Liver (tissue), 9 donors: ENCODE results near the gene MSI2. TPM values are rescaled to one million over a fixed set of nuclear protein-coding genes. Genes with fewer than 3 reads are reported as not detected.

Experiments
- DNase-seq: peaks from one replicate; pipeline ENCODE4 v3.0.0-alpha.2; 2017; ENCODE audit warnings: low spot score
- H3K27ac ChIP-seq, 2 donors: one replicate each; pipeline ENCODE4 v1.7.0; 2013; ENCODE audit warnings: inconsistent platforms in 2 of 2, low read length in 2 of 2, control low read depth in 1 of 2, low read depth in 1 of 2, mild to moderate bottlenecking in 1 of 2
- H3K27me3 ChIP-seq, 4 donors: one replicate each; pipeline versions ENCODE4 v1.6.1 to v1.7.0; 2013; ENCODE audit warnings: low read length in 3 of 4, inconsistent platforms in 1 of 4, mild to moderate bottlenecking in 1 of 4, moderate library complexity in 1 of 4; ENCODE audit not compliant: control insufficient read depth in 4 of 4, insufficient read depth in 4 of 4
- H3K36me3 ChIP-seq, 4 donors: one replicate each; pipeline versions ENCODE4 v1.6.1 to v1.7.0; 2013; ENCODE audit warnings: low read length in 3 of 4, mild to moderate bottlenecking in 3 of 4, low read depth in 1 of 4, moderate library complexity in 1 of 4; ENCODE audit not compliant: control insufficient read depth in 4 of 4, insufficient read depth in 3 of 4
- H3K4me1 ChIP-seq, 4 donors: one replicate each; pipeline versions ENCODE4 v1.6.1 to v1.7.0; 2013; ENCODE audit warnings: low read length in 3 of 4, mild to moderate bottlenecking in 3 of 4, moderate library complexity in 1 of 4; ENCODE audit not compliant: control insufficient read depth in 4 of 4, insufficient read depth in 4 of 4
- H3K4me3 ChIP-seq, 3 donors: one replicate each; pipeline versions ENCODE4 v1.6.1 to v1.7.0; 2013; ENCODE audit warnings: low read length in 3 of 3, control low read depth in 1 of 3, low read depth in 1 of 3, mild to moderate bottlenecking in 1 of 3
- H3K9ac ChIP-seq, 2 donors: one replicate each; pipeline ENCODE4 v1.7.0; 2013; ENCODE audit warnings: low read length in 2 of 2, mild to moderate bottlenecking in 2 of 2, moderate library complexity in 2 of 2, control low read depth in 1 of 2, low read depth in 1 of 2
- H3K9me3 ChIP-seq, 4 donors: one replicate each; pipeline versions ENCODE4 v1.6.1 to v1.7.0; 2013; ENCODE audit warnings: low read length in 3 of 4; ENCODE audit not compliant: control insufficient read depth in 4 of 4
- ATF3 ChIP-seq: IDR thresholded peaks from 2 replicates; pipeline ENCODE4 v1.6.1; 2016; ENCODE audit warnings: antibody characterized with exemption
- CTCF ChIP-seq: fragments of 150-350 bp; IDR thresholded peaks from 2 replicates; pipeline ENCODE4 v1.5.1; 2017; ENCODE audit warnings: improper control_type of control experiment, low read depth, low read length; ENCODE audit not compliant: missing input control
- EGR1 ChIP-seq, 2 donors: IDR thresholded peaks; 2 replicates each; pipeline ENCODE4 v1.6.1; 2016 to 2018; ENCODE audit warnings: antibody characterized with exemption in 2 of 2, low read depth in 2 of 2
- FOXA1 ChIP-seq: IDR thresholded peaks from 2 replicates; pipeline ENCODE4 v1.6.1; 2016; ENCODE audit warnings: antibody characterized with exemption
- FOXA2 ChIP-seq: IDR thresholded peaks from 2 replicates; pipeline ENCODE4 v1.6.1; 2016; ENCODE audit warnings: antibody characterized with exemption
- GABPA ChIP-seq, 2 donors: IDR thresholded peaks in 1 of 2; conservative IDR thresholded peaks in 1 of 2; 2 replicates each; pipeline ENCODE4 v1.6.1; 2016; ENCODE audit warnings: antibody characterized with exemption in 2 of 2, mild to moderate bottlenecking in 1 of 2, moderate library complexity in 1 of 2
- HNF4A ChIP-seq, 2 donors: conservative IDR thresholded peaks; 2 replicates each; pipeline ENCODE4 v1.6.1; 2016; ENCODE audit warnings: antibody characterized with exemption in 2 of 2, mild to moderate bottlenecking in 2 of 2
- HNF4G ChIP-seq: IDR thresholded peaks from 2 replicates; pipeline ENCODE4 v1.6.1; 2016; ENCODE audit warnings: antibody characterized with exemption
- JUND ChIP-seq, 2 donors: IDR thresholded peaks; 2 replicates each; pipeline ENCODE4 v1.6.1; 2016; ENCODE audit warnings: antibody characterized with exemption in 2 of 2
- MAX ChIP-seq: IDR thresholded peaks from 2 replicates; pipeline ENCODE4 v1.6.1; 2016; ENCODE audit warnings: antibody characterized with exemption
- NR2F2 ChIP-seq: IDR thresholded peaks from 2 replicates; pipeline ENCODE4 v1.6.1; 2016; ENCODE audit warnings: antibody characterized with exemption
- RAD21 ChIP-seq, 2 donors: IDR thresholded peaks; 2 replicates each; pipeline ENCODE4 v1.6.1; 2016; ENCODE audit warnings: antibody characterized with exemption in 2 of 2, mild to moderate bottlenecking in 2 of 2
- REST ChIP-seq: IDR thresholded peaks from 2 replicates; pipeline ENCODE4 v1.6.1; 2016; ENCODE audit warnings: antibody characterized with exemption, mild to moderate bottlenecking
- RXRA ChIP-seq, 2 donors: IDR thresholded peaks; 2 replicates each; pipeline ENCODE4 v1.6.1; 2017 to 2018; ENCODE audit warnings: antibody characterized with exemption in 2 of 2, mild to moderate bottlenecking in 1 of 2
- SP1 ChIP-seq: IDR thresholded peaks from 2 replicates; pipeline ENCODE4 v1.6.1; 2018; ENCODE audit warnings: antibody characterized with exemption, mild to moderate bottlenecking
- TAF1 ChIP-seq: conservative IDR thresholded peaks from 2 replicates; pipeline ENCODE4 v1.6.1; 2016; ENCODE audit warnings: antibody characterized with exemption, mild to moderate bottlenecking
- YY1 ChIP-seq: IDR thresholded peaks from 2 replicates; pipeline ENCODE4 v1.6.1; 2016; ENCODE audit warnings: antibody characterized with exemption, mild to moderate bottlenecking
- ZBTB33 ChIP-seq: IDR thresholded peaks from 2 replicates; pipeline ENCODE4 v1.6.1; 2016; ENCODE audit warnings: antibody characterized with exemption
- WGBS: extraction: QIAGEN DNeasy Blood & Tissue Kit; methylation state at CpG from one replicate; pipeline ENCODE4 v1.1.7; 2013; 5-methylcytosine and 5-hydroxymethylcytosine counted together
- polyA plus RNA-seq, 2 donors: library from polyadenylated mRNA; stranded (reverse) in 1 of 2; unstranded in 1 of 2; fragments of 200-250 nt in 1 of 2; fragments of >200 nt in 1 of 2; fragmentation: Nextera tagmentation in 1 of 2; extraction: Ambion mirVana in 1 of 2; gene quantifications; one replicate each; pipeline versions ENCODE4 v1.2.1 to v1.2.3, GENCODE V29; 2013 to 2015
- total RNA-seq, 2 donors: library from RNA; depleted of rRNA; stranded (reverse); fragments of >200 nt; gene quantifications; one replicate each; pipeline ENCODE4 v1.2.3, GENCODE V29; 2014
- donor health status: healthy.
- donor health status: healthy.
- donor health status: healthy.
- donor health status: healthy.
- donor health status: healthy.

Gene MSI2
- total and polyA plus RNA-seq, 4 donors: 5.7 to 15.6 (median 9.2) TPM

GRCh38 chr17:57459286-57459915, 203.1 kb downstream of the MSI2 start (continued):
- no peak for TF ChIP-seq ATF3
- peak; percentile 47 to 84 for TF ChIP-seq HNF4A (conservative IDR thresholded peaks at IDR 0.05)
- no peak for TF ChIP-seq ZBTB33
- TF ChIP-seq EGR1 (IDR thresholded peaks at IDR 0.05; ENCODE audit: low read depth in 2 of 2): no peak

GRCh38 chr17:57461082-57461481, 204.8 kb downstream of the MSI2 start:
- no peak for TF ChIP-seq EGR1 (IDR thresholded peaks at IDR 0.05; ENCODE audit: low read depth in 2 of 2)
- TF ChIP-seq CTCF: no peak
- no peak for TF ChIP-seq ZBTB33
- no peak for TF ChIP-seq RAD21 (IDR thresholded peaks at IDR 0.05)
- no peak for TF ChIP-seq RXRA (IDR thresholded peaks at IDR 0.05)
- TF ChIP-seq FOXA1: no peak
- TF ChIP-seq TAF1: no peak
- no peak for TF ChIP-seq SP1
- TF ChIP-seq REST: no peak
- no peak for TF ChIP-seq GABPA (IDR thresholded peaks at IDR 0.05 in 1 of 2, conservative IDR thresholded peaks at IDR 0.05 in 1 of 2)
- TF ChIP-seq ATF3: no peak
- TF ChIP-seq JUND (IDR thresholded peaks at IDR 0.05): no peak
- no peak for TF ChIP-seq FOXA2
- no peak for TF ChIP-seq HNF4A (conservative IDR thresholded peaks at IDR 0.05)
- no peak for TF ChIP-seq YY1
- no peak for TF ChIP-seq NR2F2
- TF ChIP-seq MAX: no peak
- no peak for TF ChIP-seq HNF4G
- no peak for DNase-seq
- WGBS: 89% methylated on average over 6 of the region's 6 CpGs

More at GRCh38 chr17:57461082-57461481, 204.8 kb downstream of the MSI2 start:
- Histone ChIP-seq H3K9me3 (no peaks in the 10 kb centered on the region), H3K9ac (no peak overlapping the region), H3K27me3 (no peaks in the 10 kb centered on the region), H3K27ac (no peak overlapping the region), H3K4me3 (no peak overlapping the region), H3K36me3 (no peaks in the 10 kb centered on the region), H3K4me1 (no peaks in the 10 kb centered on the region)
